Measurements from ENCODE around the gene SCART1.
"Not testable (repeated sequence)": the region's sequence is repeated elsewhere in the genome, so short reads cannot be mapped to it uniquely, and the experiment has no call there.

GRCh38 chr10:133493562-133493961 is 39.8 kb downstream of the SCART1 start:
- TF ChIP-seq CTCF, POLR2A (IDR thresholded peaks at IDR 0.05): not testable (repeated sequence)

All from uterus (tissue), 2 donors.